Fibroblast of the aortic adventitia (primary cell): ENCODE results near the gene TMEM184B. TPM values are rescaled to one million over a fixed set of nuclear protein-coding genes. Genes with fewer than 3 reads are reported as not detected.
"Not testable (repeated sequence)": the region's sequence is repeated elsewhere in the genome, so short reads cannot be mapped to it uniquely, and the experiment has no call there.

Experiments
- DNase-seq: peaks from one replicate; pipeline ENCODE4 v3.0.0-alpha.2; 2010; ENCODE audit warnings: low read depth
- H3K4me3 ChIP-seq: 2 replicates; pipeline ENCODE4 v1.5.1; 2011; ENCODE audit warnings: low read depth, mild to moderate bottlenecking, control low read depth, low read length, moderate library complexity
- total RNA-seq: library from RNA; depleted of rRNA; stranded (reverse); fragments of >200 nt; gene quantifications from 2 replicates; pipeline ENCODE4 v1.2.3, GENCODE V29; 2012; ENCODE audit warnings: low replicate concordance
- TF ChIP-seq, protein P1 (sequence below): IDR thresholded peaks from 2 replicates; pipeline ENCODE4 v1.5.1; 2011; ENCODE audit warnings: mild to moderate bottlenecking, low read length, control low read depth, inconsistent platforms; ENCODE audit not compliant: insufficient read depth

The TMEM184B gene
- total RNA-seq, 1 donor, result 46.0 TPM

DNA sequence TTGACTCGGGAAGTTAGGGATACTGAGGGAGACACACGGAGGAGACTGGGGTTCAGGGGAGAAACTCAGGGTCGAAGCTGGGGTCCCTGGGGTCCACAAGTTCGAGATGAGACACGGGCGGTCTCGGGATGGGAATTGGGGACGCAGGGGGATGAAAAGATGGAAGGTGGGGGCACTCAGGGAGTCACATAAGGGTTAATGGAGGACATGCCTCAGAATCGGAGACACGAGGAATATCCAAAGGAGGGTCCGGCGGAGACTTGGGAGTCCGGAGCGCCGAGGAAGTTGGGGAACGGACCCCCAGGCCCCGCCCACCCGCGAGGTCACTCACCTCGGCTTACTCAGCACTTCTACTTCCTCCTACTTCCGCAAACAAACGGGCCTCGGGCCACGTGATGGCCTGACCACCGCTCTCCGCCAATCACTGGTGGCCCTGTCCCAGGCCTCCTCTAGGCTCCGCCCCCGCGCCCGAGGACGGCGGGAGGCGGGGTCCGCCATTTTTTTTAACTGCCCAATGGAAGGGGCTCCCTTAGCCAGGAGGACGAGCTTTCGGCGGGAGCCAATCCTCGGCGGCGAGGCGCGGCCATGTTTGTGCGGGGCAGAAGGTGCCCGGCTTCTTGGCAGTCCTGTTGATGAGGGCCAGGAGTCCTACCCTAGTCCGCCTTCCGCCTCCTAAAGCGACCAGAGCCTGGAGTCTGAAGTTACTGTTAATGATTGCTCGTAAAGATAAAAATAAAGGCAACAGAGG, 91.2 kb downstream of the TMEM184B start, which contains the start of gene PLA2G6:
Gene PLA2G6, minus strand, starts transcription at position 378 of the 748 bp plus-strand sequence. CDS start 12,404 bp downstream, outside the sequence.
- H3K4me3 ChIP-seq, result peak within 1 kb of the TSS; percentile 74
- TF ChIP-seq, protein P1, sequence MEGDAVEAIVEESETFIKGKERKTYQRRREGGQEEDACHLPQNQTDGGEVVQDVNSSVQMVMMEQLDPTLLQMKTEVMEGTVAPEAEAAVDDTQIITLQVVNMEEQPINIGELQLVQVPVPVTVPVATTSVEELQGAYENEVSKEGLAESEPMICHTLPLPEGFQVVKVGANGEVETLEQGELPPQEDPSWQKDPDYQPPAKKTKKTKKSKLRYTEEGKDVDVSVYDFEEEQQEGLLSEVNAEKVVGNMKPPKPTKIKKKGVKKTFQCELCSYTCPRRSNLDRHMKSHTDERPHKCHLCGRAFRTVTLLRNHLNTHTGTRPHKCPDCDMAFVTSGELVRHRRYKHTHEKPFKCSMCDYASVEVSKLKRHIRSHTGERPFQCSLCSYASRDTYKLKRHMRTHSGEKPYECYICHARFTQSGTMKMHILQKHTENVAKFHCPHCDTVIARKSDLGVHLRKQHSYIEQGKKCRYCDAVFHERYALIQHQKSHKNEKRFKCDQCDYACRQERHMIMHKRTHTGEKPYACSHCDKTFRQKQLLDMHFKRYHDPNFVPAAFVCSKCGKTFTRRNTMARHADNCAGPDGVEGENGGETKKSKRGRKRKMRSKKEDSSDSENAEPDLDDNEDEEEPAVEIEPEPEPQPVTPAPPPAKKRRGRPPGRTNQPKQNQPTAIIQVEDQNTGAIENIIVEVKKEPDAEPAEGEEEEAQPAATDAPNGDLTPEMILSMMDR, result no peak
- DNase-seq, result peak; percentile 98

- no peak for DNase-seq
- peak overlapping the region; percentile 74 for H3K4me3 ChIP-seq
- TF ChIP-seq, protein P1, result no peak
These were observed 91.9 kb downstream of the TMEM184B start for GRCh38 chr22:38180841-38181452.

GRCh38 chr22:38178605-38178937, 94.2 kb downstream of the TMEM184B start:
- DNase-seq, result not testable (repeated sequence)

DNA sequence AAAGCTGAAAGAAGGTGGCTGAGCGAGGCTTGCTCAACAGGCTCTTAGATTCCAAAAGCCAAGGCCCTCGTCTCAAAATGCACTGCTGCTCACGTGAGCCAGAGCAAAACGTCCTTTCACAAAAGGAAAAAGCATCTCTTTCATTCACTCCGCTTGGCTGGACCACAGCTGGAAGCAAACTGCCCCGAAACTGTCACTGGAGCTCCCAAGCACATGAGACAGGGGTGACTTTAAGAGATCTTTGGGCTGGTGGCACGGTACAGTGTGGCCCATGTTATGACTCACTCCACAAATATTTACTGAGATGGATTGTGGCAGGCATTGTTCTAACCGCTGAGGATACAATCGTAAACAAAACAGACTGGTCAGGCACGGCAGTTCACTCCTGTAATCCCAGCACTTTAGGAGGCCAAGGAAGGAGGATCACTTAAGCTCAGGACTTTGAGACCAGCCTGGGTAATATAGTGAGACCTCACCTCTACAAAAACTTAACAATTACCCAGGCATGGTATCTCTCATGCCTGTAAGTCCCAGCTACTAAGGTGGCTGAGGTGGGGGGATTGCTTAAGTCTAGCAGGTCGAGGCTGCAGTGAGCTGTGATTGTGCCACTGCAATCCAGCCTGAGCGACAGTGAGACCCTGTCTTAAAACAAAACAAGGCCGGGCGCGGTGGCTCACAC, 94.7 kb downstream of the TMEM184B start:
- TF ChIP-seq, protein P1, result no peak
- H3K4me3 ChIP-seq, result no peak overlapping the region
- peak; percentile 89 for DNase-seq

More at GRCh38 chr22:38178605-38178937, 94.2 kb downstream of the TMEM184B start:
- not testable (repeated sequence) for H3K4me3 ChIP-seq

DNA sequence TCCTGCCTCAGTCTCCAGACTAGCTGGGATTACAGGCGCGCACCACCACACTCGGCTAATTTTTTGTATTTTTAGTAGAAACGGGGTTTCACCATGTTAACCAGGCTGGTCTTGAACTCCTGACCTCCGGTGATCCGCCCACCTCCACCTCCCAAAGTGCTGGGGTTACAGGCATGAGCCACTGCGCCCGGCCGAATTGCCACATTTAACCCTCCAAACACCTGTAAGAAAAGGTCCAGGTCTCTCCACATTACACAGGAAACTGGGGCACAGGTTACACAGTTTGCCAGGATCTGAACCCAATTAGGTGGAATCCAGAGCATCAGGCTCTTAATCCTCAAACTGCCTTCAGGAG, 95.3 kb downstream of the TMEM184B start:
- H3K4me3 ChIP-seq, DNase-seq: not testable (repeated sequence)

GRCh38 chr22:38177044-38177443, 95.8 kb downstream of the TMEM184B start:
- DNase-seq, result no peak
- no peak overlapping the region for H3K4me3 ChIP-seq
- TF ChIP-seq, protein P1, result no peak

DNA sequence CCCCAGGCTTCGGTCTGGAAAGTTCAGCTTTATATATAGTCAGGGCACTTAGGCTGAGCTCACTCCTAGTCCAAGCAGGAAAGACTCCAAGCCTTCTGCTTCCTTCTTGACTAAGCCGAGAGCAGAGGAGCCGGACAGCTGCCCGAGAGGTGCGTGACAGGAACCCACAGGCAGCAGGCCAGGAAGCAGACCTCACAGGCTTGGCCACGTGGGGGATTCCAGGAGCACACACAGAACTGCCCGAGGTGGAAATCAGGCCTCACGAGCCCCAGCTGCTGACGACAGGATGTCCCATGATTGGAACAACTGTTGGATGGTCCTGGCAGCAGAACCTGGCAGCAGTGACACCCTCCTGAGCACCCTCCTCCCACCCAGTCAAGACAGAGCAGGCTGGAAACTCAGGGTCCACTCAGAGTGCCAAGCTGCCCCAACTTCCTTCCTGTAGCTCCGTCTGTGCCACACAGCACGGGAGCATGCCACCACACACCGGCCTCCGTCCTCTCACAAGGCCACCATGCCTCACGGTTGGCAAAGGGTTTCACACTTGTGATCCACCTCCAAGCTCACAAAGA, 96.6 kb downstream of the TMEM184B start:
- no peak overlapping the region for H3K4me3 ChIP-seq
- TF ChIP-seq, protein P1, result no peak
- DNase-seq, result peak; percentile 82
